SIG-M5 (cell line): ENCODE data around the gene TAS2R16.
"Not testable (repeated sequence)": the region's sequence is repeated elsewhere in the genome, so short reads cannot be mapped to it uniquely, and the experiment has no call there.

ENCODE experiments used
- DNase-seq: peaks from one replicate; lab custom pipeline; 2025; lab: John Stamatoyannopoulos, UW

Gene TAS2R16

GRCh38 chr7:122972056-122972455 is 23.4 kb downstream of the TAS2R16 start:
- no peak for DNase-seq

- no peak for DNase-seq
These were observed 24.5 kb downstream of the TAS2R16 start for GRCh38 chr7:122970740-122971725.

GRCh38 chr7:122968389-122968788 is 27.1 kb downstream of the TAS2R16 start:
- DNase-seq: no peak

- no peak for DNase-seq
These were observed 30.2 kb downstream of the TAS2R16 start for GRCh38 chr7:122965306-122965705.

DNA sequence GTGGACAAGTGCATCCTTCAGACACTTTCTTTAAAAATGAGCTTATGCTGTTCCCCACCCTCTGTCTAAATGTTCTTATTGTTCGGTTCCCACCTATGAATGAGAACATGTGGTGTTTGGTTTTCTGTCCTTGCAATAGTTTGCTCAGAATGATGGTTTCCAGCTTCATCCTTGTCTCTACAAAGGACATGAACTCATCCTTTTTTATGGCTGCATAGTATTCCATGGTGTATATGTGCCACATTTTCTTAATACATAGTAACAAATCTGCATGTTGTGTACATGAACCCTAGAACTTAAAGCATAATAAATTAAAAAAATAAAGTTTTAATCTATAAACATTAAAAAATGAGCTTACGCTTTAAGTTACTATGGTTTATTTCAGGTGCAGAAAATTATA is 41.8 kb downstream of the TAS2R16 start:
- DNase-seq: not testable (repeated sequence)

DNA sequence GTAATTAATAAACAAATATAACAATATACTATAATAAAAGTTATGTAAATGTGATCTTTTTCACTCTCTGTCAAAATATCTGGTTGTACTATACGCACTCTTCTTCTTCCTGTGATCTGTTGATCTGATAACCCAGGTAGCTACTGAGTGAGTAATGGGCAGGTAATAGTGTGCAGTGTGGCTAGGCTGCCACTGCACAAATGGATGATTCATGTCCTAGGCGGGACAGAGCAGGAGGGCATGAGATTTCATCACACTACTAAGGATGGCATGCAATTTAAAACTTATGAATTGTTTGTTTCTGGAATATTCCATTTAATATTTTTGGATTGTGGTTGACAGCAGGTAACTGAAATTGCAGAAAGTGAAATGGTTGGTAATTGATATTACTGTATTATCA is 44.5 kb downstream of the TAS2R16 start:
- no peak for DNase-seq

DNA sequence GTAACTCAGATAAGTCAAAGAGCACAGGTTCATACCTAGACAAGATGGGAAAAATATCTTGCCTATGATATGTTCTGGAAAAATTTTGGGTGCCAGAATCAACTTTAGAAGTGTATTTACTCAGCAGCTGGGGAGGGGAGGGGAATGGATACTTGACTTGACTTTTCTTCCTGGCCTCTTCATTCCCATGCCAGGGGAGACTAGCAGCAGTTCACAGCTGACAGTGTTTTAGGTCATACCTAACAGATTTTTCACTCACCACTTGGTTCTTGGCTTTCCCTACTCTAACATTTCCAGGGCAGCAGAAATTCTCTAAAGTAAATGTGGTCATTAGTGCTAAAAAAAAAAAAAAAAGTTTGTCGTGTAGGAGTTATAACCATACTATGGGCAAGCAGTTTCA is 46.3 kb downstream of the TAS2R16 start:
- DNase-seq: no peak
